Skin epidermis (tissue), 12 donors: Measurements from ENCODE around the gene AARSD1.
"Not testable (repeated sequence)": the region's sequence is repeated elsewhere in the genome, so short reads cannot be mapped to it uniquely, and the experiment has no call there.

Experiments
- H3K27ac ChIP-seq, 21 experiments: fragments of 200-600 bp; sonication (generic) in 11 of 21; one replicate each; pipeline ENCODE4 v1.5.0; 2020; ENCODE audit warnings: mild to moderate bottlenecking in 3 of 21, inconsistent platforms in 2 of 21, moderate library complexity in 2 of 21
- H3K4me3 ChIP-seq, 7 experiments: fragments of 200-600 bp; sonication (generic) in 2 of 7; one replicate each; pipeline ENCODE4 v1.5.0; 2020; ENCODE audit warnings: inconsistent platforms in 2 of 7, mild to moderate bottlenecking in 2 of 7, moderate library complexity in 1 of 7

AARSD1 gene

GRCh38 chr17:42964161-42964932 lies at the start of gene AARSD1:
TSS of gene AARSD1 (minus strand) at chr17:42964454. CDS start at chr17:42964440, 14 bp downstream.
- peak within 1 kb of the TSS; percentile 8 to 92 (median 83) for H3K27ac ChIP-seq
- peak within 1 kb of the TSS; percentile 51 to 71 (median 65) for H3K4me3 ChIP-seq

DNA sequence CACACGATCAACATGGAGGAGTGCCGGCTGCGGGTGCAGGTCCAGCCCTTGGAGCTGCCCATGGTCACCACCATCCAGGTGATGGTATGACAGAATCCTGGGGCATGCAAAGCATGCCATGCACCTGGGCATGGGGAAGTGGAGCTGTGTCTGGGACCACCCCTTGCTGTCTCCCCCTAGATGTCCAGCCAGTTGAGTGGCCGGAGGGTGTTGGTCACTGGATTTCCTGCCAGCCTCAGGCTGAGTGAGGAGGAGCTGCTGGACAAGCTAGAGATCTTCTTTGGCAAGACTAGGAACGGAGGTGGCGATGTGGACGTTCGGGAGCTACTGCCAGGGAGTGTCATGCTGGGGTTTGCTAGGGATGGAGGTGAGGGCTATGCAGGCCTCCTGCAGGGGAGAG lies 49.0 kb upstream of the AARSD1 start:
- Histone ChIP-seq H3K27ac (peak overlapping the region in 4 of 21 experiments; percentile 27 to 70 (median 64)), H3K4me3 (no peak overlapping the region)

- peak overlapping the region in 5 of 21 experiments; percentile 41 to 74 (median 60) for H3K27ac ChIP-seq
- H3K4me3 ChIP-seq: no peak overlapping the region
These were observed 47.6 kb upstream of the AARSD1 start for GRCh38 chr17:43011728-43012472.

DNA sequence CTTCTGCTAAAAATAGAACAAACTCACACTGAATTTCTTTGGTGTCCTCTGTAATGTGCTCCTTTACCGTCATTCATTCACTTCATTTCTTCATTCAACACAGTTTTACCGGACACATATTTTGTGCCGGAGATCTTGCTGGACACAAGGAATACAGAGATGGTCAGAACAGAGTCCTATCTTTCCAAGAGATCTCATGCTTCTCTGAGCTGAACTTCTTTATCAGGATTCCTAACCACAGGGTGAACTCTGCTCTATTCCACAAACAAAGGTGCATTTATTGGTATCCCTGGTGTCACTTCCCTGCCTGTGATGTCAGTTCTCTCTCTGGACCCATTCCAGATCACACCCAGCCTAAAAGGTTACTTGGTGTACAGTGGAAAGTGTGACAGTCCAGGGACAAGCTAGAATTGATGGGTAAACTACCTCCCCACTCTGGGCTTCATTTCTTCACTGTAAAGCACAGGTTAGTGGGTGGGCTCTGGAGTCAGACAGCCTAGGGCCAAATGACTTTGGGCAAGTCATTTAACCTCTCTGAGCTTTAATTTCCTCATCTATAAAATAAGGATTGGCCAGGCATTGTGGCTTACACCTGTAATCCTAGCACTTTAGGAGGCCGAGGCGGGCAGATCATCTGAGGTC lies 46.5 kb upstream of the AARSD1 start:
- peak overlapping the region in 4 of 21 experiments; percentile 16 to 74 (median 65) for H3K27ac ChIP-seq
- no peak overlapping the region for H3K4me3 ChIP-seq

DNA sequence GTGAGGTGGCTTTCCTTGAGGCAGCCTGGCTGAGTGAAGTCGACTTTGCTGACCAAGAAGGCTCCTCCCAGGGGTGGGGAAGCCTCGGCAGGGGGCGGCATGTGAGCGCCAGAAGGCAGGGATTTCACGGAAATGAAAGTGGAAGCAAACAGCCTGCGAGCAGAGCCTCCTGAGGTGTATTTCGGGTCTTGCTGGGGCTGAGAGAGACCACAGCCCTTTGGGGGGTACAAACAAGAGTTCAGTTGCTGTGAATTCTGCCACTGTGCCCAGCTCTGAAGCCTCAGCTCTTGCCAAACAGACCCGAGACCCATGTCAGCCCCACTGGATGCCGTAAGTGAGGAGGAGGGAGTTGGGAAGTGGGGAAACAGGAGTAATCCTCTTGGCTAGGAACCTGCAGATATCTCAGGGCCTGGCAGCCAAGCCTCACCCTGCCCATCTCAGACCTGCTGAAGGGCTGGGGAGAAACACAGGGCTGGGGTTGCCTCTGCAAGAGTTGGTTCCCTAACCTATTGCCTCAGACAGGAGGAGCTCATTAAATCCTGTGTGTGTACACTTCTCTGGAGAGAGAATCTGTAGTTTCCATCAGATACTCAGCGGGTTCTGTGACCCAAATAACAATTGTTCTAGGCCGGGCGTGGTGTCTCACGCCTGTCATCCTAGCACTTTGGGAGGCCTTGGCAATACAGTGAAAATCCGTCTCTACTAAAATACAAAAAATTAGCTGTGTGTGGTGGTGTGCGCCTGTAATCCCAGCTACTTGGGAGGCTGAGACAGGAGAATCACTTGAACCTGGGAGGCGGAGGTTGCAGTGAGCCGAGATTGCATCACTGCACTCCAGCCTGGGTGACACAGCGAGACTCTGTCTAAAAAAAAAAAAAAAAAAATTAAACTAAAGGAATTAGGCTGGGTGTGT lies 42.6 kb upstream of the AARSD1 start, which contains the start of gene IFI35:
IFI35 (plus strand) TSS at position 146 of the 913 bp plus-strand sequence; CDS start at position 310, 164 bp downstream.
- H3K27ac ChIP-seq: peak within 1 kb of the TSS; percentile 48 to 98 (median 94)
- H3K4me3 ChIP-seq: peak within 1 kb of the TSS; percentile 33 to 71 (median 54)

GRCh38 chr17:43003542-43004172 lies 39.4 kb upstream of the AARSD1 start:
- H3K27ac ChIP-seq: peak overlapping the region in 3 of 21 experiments; percentile 24 to 38 (median 37)
- H3K4me3 ChIP-seq: no peak overlapping the region

DNA sequence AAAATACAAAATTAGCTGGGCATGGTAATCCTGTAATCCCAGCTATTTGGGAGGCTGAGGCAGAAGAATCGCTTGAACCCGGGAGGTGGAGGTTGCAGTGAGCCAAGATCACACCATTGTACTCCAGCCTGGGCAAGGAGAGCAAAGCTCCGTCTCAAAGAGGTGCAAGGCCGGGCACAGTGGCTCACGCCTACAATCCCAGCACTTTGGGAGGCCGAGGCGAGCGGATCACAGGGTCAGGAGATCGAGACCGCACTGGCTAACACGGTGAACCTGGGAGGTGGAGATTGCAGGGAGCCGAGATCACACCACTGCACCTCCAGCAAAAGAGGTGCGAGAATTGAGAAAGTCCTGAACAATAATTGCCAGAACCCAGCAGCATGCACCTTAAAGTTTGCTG lies 36.6 kb upstream of the AARSD1 start:
- peak overlapping the region in 2 of 21 experiments; percentile 0 to 19 for H3K27ac ChIP-seq
- not testable (repeated sequence) for H3K4me3 ChIP-seq

GRCh38 chr17:42999003-42999525 lies 34.8 kb upstream of the AARSD1 start:
- Histone ChIP-seq H3K4me3 (peak overlapping the region; percentile 67 to 90 (median 70)), H3K27ac (peak overlapping the region; percentile 77 to 97 (median 91))

- peak within 1 kb of the TSS; percentile 67 to 90 (median 70) for H3K4me3 ChIP-seq
- peak within 1 kb of the TSS; percentile 77 to 97 (median 91) for H3K27ac ChIP-seq
These were observed 34.0 kb upstream of the AARSD1 start, which contains the start of gene RPL27 for GRCh38 chr17:42997984-42998938. TSS of gene RPL27 (plus strand) at chr17:42998419. CDS start at chr17:42998751, 332 bp downstream.

- Histone ChIP-seq H3K27ac (peak overlapping the region in 17 of 21 experiments; percentile 41 to 95 (median 70)), H3K4me3 (peak overlapping the region in 3 of 7 experiments; percentile 70 to 90 (median 76))
These were observed 33.2 kb upstream of the AARSD1 start for GRCh38 chr17:42997390-42997983.

- not testable (repeated sequence) for H3K4me3 ChIP-seq
These were observed 29.7 kb upstream of the AARSD1 start for GRCh38 chr17:42993913-42994312.

GRCh38 chr17:42992872-42993271 lies 28.6 kb upstream of the AARSD1 start:
- no peak overlapping the region for H3K27ac ChIP-seq
- H3K4me3 ChIP-seq: no peak overlapping the region

More at GRCh38 chr17:42993913-42994312, 29.7 kb upstream of the AARSD1 start:
- not testable (repeated sequence) for H3K27ac ChIP-seq

DNA sequence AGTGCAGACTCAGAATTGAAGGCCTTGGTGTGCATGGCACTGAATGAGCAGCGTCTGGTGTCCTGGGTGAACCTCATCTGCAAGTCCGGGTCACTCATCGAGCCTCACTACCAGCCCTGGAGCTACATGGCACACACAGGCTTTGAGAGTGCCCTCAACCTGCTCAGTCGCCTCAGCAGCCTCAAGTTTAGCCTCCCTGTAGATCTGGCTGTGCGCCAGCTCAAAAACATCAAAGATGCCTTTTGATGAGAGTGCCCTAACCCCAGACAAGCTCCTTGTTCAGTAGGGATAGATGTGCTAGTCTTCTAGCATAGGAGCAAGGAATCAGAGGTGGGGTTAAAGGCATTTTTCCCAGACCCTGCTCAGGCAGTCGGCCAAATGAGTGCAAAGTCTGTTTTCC lies 27.2 kb upstream of the AARSD1 start:
- Histone ChIP-seq H3K27ac (no peak overlapping the region), H3K4me3 (no peak overlapping the region)

DNA sequence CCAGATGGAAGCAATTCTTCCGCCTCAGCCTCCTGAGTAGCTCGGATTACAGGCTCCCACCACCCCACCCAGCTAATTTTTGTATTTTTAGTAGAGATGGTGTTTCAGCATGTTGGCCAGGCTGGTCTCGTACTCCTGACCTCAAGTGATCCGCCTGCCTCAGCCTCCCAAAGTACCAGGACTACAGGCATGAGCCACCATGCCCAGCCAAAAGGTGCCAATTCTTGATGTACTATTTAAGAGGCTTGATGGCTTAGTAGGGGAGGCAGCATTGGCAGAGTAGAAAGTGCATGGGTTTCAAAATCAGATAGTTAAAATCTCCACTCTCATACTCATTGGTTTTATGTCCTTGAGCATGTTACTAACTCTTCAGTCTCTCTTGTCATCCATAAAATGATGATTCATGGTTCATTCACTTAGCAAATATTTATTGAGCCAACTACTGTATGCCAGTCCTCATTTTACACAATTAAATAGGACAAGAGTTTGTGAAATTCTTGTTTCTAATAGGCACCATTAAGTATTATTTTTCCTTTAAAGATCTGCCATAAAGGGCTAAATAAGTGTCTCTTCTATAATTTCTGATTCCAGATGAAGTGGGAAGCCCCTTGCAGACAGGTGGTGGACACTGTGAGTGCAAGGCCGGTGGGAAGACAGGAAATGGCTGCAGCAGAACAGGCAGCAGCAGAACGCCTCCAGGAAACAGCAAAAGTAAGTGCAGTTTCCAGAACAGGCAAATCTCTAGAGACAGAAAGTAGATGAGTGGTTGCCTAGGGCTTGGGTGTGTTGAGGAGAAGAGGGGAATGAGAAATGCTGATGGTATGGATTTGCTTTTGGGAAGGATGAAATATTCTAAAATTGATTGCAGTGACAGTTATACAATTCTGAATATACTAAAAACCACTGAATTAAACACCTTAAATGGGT lies 25.7 kb upstream of the AARSD1 start:
- Histone ChIP-seq H3K27ac (no peak overlapping the region), H3K4me3 (no peak overlapping the region)

DNA sequence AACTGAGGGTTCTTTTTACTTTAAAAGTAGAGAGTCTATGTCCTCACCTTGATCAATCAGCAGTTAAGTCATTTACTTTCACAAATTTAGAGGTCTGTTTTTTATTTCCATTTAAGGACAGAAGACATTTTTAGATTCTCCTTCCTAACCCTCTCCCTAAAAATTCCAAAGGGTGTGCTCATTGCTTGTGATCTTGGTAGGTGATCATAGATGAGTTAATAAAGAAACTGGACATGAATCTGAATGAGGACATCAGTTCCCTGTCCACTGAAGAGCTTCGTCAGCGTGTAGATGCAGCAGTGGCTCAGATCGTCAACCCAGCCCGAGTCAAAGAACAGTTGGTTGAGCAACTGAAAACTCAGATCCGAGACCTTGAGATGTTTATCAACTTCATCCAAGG lies 24.9 kb upstream of the AARSD1 start:
- Histone ChIP-seq H3K27ac (no peak overlapping the region), H3K4me3 (no peak overlapping the region)

GRCh38 chr17:42985225-42985624 lies 21.0 kb upstream of the AARSD1 start:
- no peak overlapping the region for H3K4me3 ChIP-seq
- peak overlapping the region in 10 of 21 experiments; percentile 5 to 66 (median 42) for H3K27ac ChIP-seq
